H9 (cell line): ENCODE measurements around the gene PCDH9. TPM values are rescaled to one million over a fixed set of nuclear protein-coding genes. Genes with fewer than 3 reads are reported as not detected.

Experiments
- DNase-seq: peaks from one replicate; pipeline ENCODE4 v3.0.0-alpha.2; 2017
- H2AFZ ChIP-seq: one replicate; pipeline ENCODE4 v1.6.1; 2013; ENCODE audit warnings: mild to moderate bottlenecking, low read length, control low read depth, moderate library complexity
- H2AK5ac ChIP-seq: 2 replicates; pipeline ENCODE4 v1.6.1; 2013; ENCODE audit warnings: low read length, control low read depth, mixed read lengths; ENCODE audit not compliant: insufficient read length
- H2BK120ac ChIP-seq: one replicate; pipeline ENCODE4 v1.6.1; 2013; ENCODE audit warnings: low read depth, mild to moderate bottlenecking, low read length, control low read depth, inconsistent platforms; ENCODE audit not compliant: poor library complexity, severe bottlenecking
- H2BK12ac ChIP-seq: 2 replicates; pipeline ENCODE4 v1.6.1; 2013; ENCODE audit warnings: low read length, control low read depth, mixed read lengths, low read depth; ENCODE audit not compliant: insufficient read length
- H2BK15ac ChIP-seq: 2 replicates; pipeline ENCODE4 v1.6.1; 2013; ENCODE audit warnings: low read depth, low read length, control low read depth
- H2BK20ac ChIP-seq: one replicate; pipeline ENCODE4 v1.6.1; 2013; ENCODE audit warnings: low read depth, mild to moderate bottlenecking, low read length, control low read depth, inconsistent platforms; ENCODE audit not compliant: poor library complexity, severe bottlenecking
- H2BK5ac ChIP-seq: 2 replicates; pipeline ENCODE4 v1.6.1; 2013; ENCODE audit warnings: low read length, control low read depth, mixed read lengths; ENCODE audit not compliant: insufficient read length
- H3K14ac ChIP-seq: 2 replicates; pipeline ENCODE4 v1.6.1; 2013; ENCODE audit warnings: low read length, control low read depth; ENCODE audit not compliant: insufficient read depth
- H3K18ac ChIP-seq: 2 replicates; pipeline ENCODE4 v1.6.1; 2013; ENCODE audit warnings: low read depth, mild to moderate bottlenecking, mixed read lengths, low read length, control low read depth; ENCODE audit not compliant: insufficient read length
- H3K23ac ChIP-seq: 2 replicates; pipeline ENCODE4 v1.6.1; 2013; ENCODE audit warnings: low read length, control low read depth, mixed read lengths, low read depth; ENCODE audit not compliant: insufficient read length
- H3K23me2 ChIP-seq: 2 replicates; pipeline ENCODE4 v1.6.1; 2013; ENCODE audit warnings: low read depth, mild to moderate bottlenecking, mixed read lengths, low read length, control low read depth; ENCODE audit not compliant: insufficient read length, poor library complexity, severe bottlenecking
- H3K27ac ChIP-seq: 2 replicates; pipeline ENCODE4 v1.5.1; 2013; ENCODE audit warnings: low read length, control low read depth, mixed read lengths, low read depth; ENCODE audit not compliant: insufficient read length
- H3K27me3 ChIP-seq: 2 replicates; pipeline ENCODE4 v1.6.1; 2013; ENCODE audit warnings: low read length, control low read depth, inconsistent platforms; ENCODE audit not compliant: insufficient read depth
- H3K4ac ChIP-seq: 2 replicates; pipeline ENCODE4 v1.6.1; 2013; ENCODE audit warnings: low read depth, mild to moderate bottlenecking, control low read depth, inconsistent platforms, low read length, moderate library complexity
- H3K4me1 ChIP-seq: 2 replicates; pipeline ENCODE4 v1.6.1; 2013; ENCODE audit warnings: low read length, control low read depth, inconsistent platforms; ENCODE audit not compliant: insufficient read depth
- H3K4me2 ChIP-seq: 2 replicates; pipeline ENCODE4 v1.6.1; 2013; ENCODE audit warnings: low read length, control low read depth, mixed read lengths; ENCODE audit not compliant: insufficient read length, insufficient read depth
- H3K56ac ChIP-seq: 2 replicates; pipeline ENCODE4 v1.6.1; 2013; ENCODE audit warnings: low read depth, mild to moderate bottlenecking, mixed read lengths, low read length, control low read depth; ENCODE audit not compliant: insufficient read length
- H3K79me1 ChIP-seq: 2 replicates; pipeline ENCODE4 v1.6.1; 2013; ENCODE audit warnings: low read depth, mild to moderate bottlenecking, moderate library complexity, low read length, control low read depth, inconsistent platforms; ENCODE audit not compliant: insufficient read depth, poor library complexity, severe bottlenecking
- H3K79me2 ChIP-seq: 2 replicates; pipeline ENCODE4 v1.6.1; 2013; ENCODE audit warnings: low read length, control low read depth, inconsistent platforms; ENCODE audit not compliant: insufficient read depth
- H3K9ac ChIP-seq: 2 replicates; pipeline ENCODE4 v1.6.1; 2013; ENCODE audit warnings: low read length, control low read depth, mixed read lengths; ENCODE audit not compliant: insufficient read length; ENCODE audit errors: extremely low read depth
- H3K9me3 ChIP-seq: one replicate; pipeline ENCODE4 v1.6.1; 2013; ENCODE audit warnings: low read depth, low read length, inconsistent platforms; ENCODE audit not compliant: control insufficient read depth
- H3T11ph ChIP-seq: one replicate; pipeline ENCODE4 v1.6.1; 2013; ENCODE audit warnings: mild to moderate bottlenecking, low read length, control low read depth, inconsistent platforms
- H4K20me1 ChIP-seq: one replicate; pipeline ENCODE4 v1.6.1; 2013; ENCODE audit not compliant: control insufficient read depth, insufficient read length, insufficient read depth
- H4K5ac ChIP-seq: 2 replicates; pipeline ENCODE4 v1.6.1; 2013; ENCODE audit warnings: low read depth, mild to moderate bottlenecking, mixed read lengths, low read length, control low read depth; ENCODE audit not compliant: insufficient read length
- H4K8ac ChIP-seq: replicated peaks from 2 replicates; pipeline ENCODE4 v1.6.1; 2013; ENCODE audit warnings: low read length, control low read depth, mixed read lengths, low read depth; ENCODE audit not compliant: insufficient read length
- H4K91ac ChIP-seq: 2 replicates; pipeline ENCODE4 v1.6.1; 2013; ENCODE audit warnings: low read depth, mild to moderate bottlenecking, moderate library complexity, mixed read lengths, low read length, control low read depth; ENCODE audit not compliant: insufficient read length
- H3K27ac Mint-ChIP-seq, 3 experiments: 2 replicates in 2 of 3; 3 replicates in 1 of 3; pipeline ENCODE4 v1.8.0; 2020 to 2021; ENCODE audit warnings: mixed read lengths in 3 of 3, mild to moderate bottlenecking in 1 of 3, moderate library complexity in 1 of 3
- H3K27me3 Mint-ChIP-seq: 2 replicates; pipeline ENCODE4 v1.8.0; 2021; ENCODE audit warnings: low read depth, mild to moderate bottlenecking, moderate library complexity, mixed read lengths
- H3K36me3 Mint-ChIP-seq, 3 experiments: 2 replicates in 2 of 3; 3 replicates in 1 of 3; pipeline ENCODE4 v1.8.0; 2020 to 2021; ENCODE audit warnings: low read depth in 3 of 3, mixed read lengths in 3 of 3; ENCODE audit not compliant: insufficient read depth in 1 of 3
- H3K4me1 Mint-ChIP-seq, 2 experiments: 2 replicates each; pipeline ENCODE4 v1.8.0; 2020; ENCODE audit warnings: mixed read lengths in 2 of 2
- H3K4me3 Mint-ChIP-seq, 2 experiments: 2 replicates in 1 of 2; 3 replicates in 1 of 2; pipeline ENCODE4 v1.8.0; 2020 to 2021; ENCODE audit warnings: mild to moderate bottlenecking in 2 of 2, mixed read lengths in 2 of 2, moderate library complexity in 1 of 2
- H3K9me3 Mint-ChIP-seq, 2 experiments: 2 replicates in 1 of 2; 3 replicates in 1 of 2; pipeline ENCODE4 v1.8.0; 2020; ENCODE audit warnings: mild to moderate bottlenecking in 2 of 2, mixed read lengths in 2 of 2, moderate library complexity in 1 of 2
- whole genome bisulfite sequencing: extraction: QIAGEN DNeasy Blood & Tissue Kit; methylation state at CpG from one replicate; pipeline ENCODE4 v1.1.7; 2013; ENCODE audit warnings: missing lambda C conversion rate, low lambda C conversion rate, mixed read lengths; ENCODE audit not compliant: insufficient read length; ENCODE audit errors: extremely low coverage; 5-methylcytosine and 5-hydroxymethylcytosine counted together
- total RNA-seq: library from RNA; stranded (reverse); gene quantifications from 2 replicates; pipeline ENCODE4 v1.2.1, GENCODE V29; 2021
- TF ChIP-seq, protein P1 (sequence below): fragments of 200-600 bp; sonication (generic); conservative IDR thresholded peaks from 3 replicates; pipeline ENCODE4 v1.8.0; 2021; ENCODE audit warnings: antibody characterized with exemption, mild to moderate bottlenecking

PCDH9 gene
- total RNA-seq, 1 experiment from 2014 or later, result 0.11 TPM

DNA sequence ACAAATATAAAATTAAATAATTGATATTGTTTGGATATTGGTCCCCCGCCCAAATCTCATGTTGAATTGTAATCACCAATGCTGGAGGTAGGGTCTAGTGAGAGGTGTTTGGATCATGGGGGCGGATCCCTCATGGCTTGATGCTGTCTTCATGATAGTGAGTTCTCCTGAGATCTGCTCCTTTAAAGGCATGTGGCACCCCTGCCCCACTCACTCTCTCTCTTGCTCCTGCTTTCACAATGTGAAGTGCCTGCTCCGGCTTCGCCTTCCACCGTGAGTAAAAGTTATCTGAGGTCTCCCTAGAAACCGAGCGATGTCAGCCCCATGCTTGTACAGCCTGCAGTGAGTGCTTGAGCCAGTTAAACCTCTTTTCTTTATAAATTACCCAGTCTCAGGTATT lies 248.2 kb downstream of the PCDH9 start:
- H3K18ac ChIP-seq, result no peak overlapping the region
- Mint-ChIP-seq H3K27ac (no peak overlapping the region), H3K27me3 (no peaks in the 10 kb centered on the region), H3K36me3 (no peaks in the 10 kb centered on the region), H3K9me3 (no peaks in the 10 kb centered on the region), H3K4me3 (no peak overlapping the region), H3K4me1 (no peaks in the 10 kb centered on the region)
- H3K79me2 ChIP-seq, result no peaks in the 10 kb centered on the region
- no peak overlapping the region for H4K91ac ChIP-seq
- no peak overlapping the region for H3K23ac ChIP-seq
- no peak overlapping the region for H2BK5ac ChIP-seq
- H2BK20ac ChIP-seq, result no peak overlapping the region
- no peak overlapping the region for H3T11ph ChIP-seq
- no peaks in the 10 kb centered on the region for H3K23me2 ChIP-seq
- no peak overlapping the region for H3K4me2 ChIP-seq
- no peak overlapping the region for H2BK12ac ChIP-seq
- no peak overlapping the region for H3K27ac ChIP-seq
- H4K5ac ChIP-seq, result no peak overlapping the region
- no peak overlapping the region for H2AK5ac ChIP-seq
- H3K4ac ChIP-seq, result no peak overlapping the region
- WGBS, result no CpG with 5 or more reads among the region's 7 CpGs
- H3K9me3 ChIP-seq, result no peaks in the 10 kb centered on the region
- H3K9ac ChIP-seq, result no peak overlapping the region
- H2BK120ac ChIP-seq, result no peak overlapping the region
- H3K14ac ChIP-seq, result no peak overlapping the region
- H2BK15ac ChIP-seq, result no peak overlapping the region
- TF ChIP-seq, protein P1, sequence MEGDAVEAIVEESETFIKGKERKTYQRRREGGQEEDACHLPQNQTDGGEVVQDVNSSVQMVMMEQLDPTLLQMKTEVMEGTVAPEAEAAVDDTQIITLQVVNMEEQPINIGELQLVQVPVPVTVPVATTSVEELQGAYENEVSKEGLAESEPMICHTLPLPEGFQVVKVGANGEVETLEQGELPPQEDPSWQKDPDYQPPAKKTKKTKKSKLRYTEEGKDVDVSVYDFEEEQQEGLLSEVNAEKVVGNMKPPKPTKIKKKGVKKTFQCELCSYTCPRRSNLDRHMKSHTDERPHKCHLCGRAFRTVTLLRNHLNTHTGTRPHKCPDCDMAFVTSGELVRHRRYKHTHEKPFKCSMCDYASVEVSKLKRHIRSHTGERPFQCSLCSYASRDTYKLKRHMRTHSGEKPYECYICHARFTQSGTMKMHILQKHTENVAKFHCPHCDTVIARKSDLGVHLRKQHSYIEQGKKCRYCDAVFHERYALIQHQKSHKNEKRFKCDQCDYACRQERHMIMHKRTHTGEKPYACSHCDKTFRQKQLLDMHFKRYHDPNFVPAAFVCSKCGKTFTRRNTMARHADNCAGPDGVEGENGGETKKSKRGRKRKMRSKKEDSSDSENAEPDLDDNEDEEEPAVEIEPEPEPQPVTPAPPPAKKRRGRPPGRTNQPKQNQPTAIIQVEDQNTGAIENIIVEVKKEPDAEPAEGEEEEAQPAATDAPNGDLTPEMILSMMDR, result no peak
- no peaks in the 10 kb centered on the region for H3K79me1 ChIP-seq
- no peak overlapping the region for H4K8ac ChIP-seq
- no peak for DNase-seq
- H3K27me3 ChIP-seq, result no peaks in the 10 kb centered on the region
- H4K20me1 ChIP-seq, result no peaks in the 10 kb centered on the region
- H3K4me1 ChIP-seq, result no peaks in the 10 kb centered on the region
- H3K56ac ChIP-seq, result no peak overlapping the region
- no peak overlapping the region for H2AFZ ChIP-seq
